Measurements from ENCODE around the gene LRFN3.
"Not testable (repeated sequence)": the region's sequence is repeated elsewhere in the genome, so short reads cannot be mapped to it uniquely, and the experiment has no call there.

DNA sequence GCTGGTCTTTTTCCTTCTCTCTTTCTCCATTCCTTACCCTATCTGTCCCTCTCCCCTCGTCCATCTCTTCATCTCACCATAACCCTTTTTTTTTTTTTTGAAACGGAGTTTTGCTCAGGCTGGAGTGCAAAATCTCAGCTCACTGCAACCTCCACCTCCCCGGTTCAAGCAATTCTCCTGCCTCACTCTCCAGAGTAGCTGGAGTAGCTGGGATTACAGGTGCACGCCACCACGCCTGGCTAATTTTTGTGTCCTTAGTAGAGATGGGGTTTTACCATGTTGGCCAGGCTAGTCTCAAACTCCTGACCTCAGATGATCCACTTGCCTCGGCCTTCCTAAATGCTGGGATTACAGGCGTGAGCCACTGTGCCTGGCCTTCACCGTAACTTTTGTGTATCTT lies 21.2 kb downstream of the LRFN3 start:
- not testable (repeated sequence) for TF ChIP-seq EZH2 (IDR thresholded peaks at IDR 0.05); POLR2AphosphoS5 (IDR thresholded peaks at IDR 0.05; ENCODE audit: borderline replicate concordance, low read depth, low read length); FOXP2 (optimal IDR thresholded peaks at IDR 0.05; ENCODE audit: control extremely low read depth, extremely low read length, insufficient read depth)

Data from SK-N-MC (cell line).